Suprapubic skin (tissue), 4 donors: ENCODE measurements around the gene TAC1.

ENCODE experiments used
- EP300 ChIP-seq: sonication (generic); formaldehyde crosslinking; IDR thresholded peaks from one replicate; pipeline ENCODE4 v1.6.1; 2017; ENCODE audit warnings: antibody characterized with exemption
- POLR2A ChIP-seq, 2 donors: fragments of 450-650 bp; IDR thresholded peaks; one replicate each; pipeline ENCODE4 v1.6.1; 2017; ENCODE audit warnings: antibody characterized with exemption in 2 of 2, mild to moderate bottlenecking in 2 of 2, moderate library complexity in 2 of 2
- POLR2AphosphoS5 ChIP-seq, 3 donors: sonication (generic); formaldehyde crosslinking; IDR thresholded peaks; one replicate each; pipeline ENCODE4 v1.6.1; 2017; ENCODE audit warnings: antibody characterized with exemption in 3 of 3
- TF ChIP-seq, protein P1 (sequence below), 2 donors: fragments of 200-600 bp in 1 of 2; fragments of 450-650 bp in 1 of 2; sonication (generic) in 1 of 2; IDR thresholded peaks; one replicate each; pipeline ENCODE4 v1.5.1; 2016 to 2019; ENCODE audit warnings: antibody characterized with exemption in 2 of 2, mild to moderate bottlenecking in 1 of 2, moderate library complexity in 1 of 2

DNA sequence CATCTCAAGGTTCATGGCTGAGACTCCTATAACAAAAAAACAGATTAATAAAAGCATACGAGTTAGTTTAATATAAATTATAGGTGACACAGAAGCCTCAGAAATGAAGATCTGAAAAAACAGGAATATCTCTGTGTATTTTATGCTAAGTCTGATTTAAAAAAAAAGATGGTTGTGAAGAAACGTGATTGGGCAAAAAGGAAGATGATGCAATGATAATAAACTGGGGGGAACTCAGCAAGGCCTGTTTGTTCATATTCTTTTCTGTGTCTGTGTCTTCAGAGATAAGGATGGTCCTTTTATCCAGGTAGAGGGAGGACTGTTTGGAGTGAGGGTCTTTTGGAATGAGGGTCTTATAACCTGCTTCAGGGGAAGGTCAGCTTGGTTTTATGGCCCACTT is 25.9 kb downstream of the TAC1 start:
- TF ChIP-seq, protein P1, sequence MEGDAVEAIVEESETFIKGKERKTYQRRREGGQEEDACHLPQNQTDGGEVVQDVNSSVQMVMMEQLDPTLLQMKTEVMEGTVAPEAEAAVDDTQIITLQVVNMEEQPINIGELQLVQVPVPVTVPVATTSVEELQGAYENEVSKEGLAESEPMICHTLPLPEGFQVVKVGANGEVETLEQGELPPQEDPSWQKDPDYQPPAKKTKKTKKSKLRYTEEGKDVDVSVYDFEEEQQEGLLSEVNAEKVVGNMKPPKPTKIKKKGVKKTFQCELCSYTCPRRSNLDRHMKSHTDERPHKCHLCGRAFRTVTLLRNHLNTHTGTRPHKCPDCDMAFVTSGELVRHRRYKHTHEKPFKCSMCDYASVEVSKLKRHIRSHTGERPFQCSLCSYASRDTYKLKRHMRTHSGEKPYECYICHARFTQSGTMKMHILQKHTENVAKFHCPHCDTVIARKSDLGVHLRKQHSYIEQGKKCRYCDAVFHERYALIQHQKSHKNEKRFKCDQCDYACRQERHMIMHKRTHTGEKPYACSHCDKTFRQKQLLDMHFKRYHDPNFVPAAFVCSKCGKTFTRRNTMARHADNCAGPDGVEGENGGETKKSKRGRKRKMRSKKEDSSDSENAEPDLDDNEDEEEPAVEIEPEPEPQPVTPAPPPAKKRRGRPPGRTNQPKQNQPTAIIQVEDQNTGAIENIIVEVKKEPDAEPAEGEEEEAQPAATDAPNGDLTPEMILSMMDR (IDR thresholded peaks at IDR 0.05) = no peak
- TF ChIP-seq EP300 (no peak), POLR2A (IDR thresholded peaks at IDR 0.05) (no peak), POLR2AphosphoS5 (IDR thresholded peaks at IDR 0.05) (no peak)
